IMR-90 (cell line): Measurements from ENCODE around the gene BTBD3.
A peak's percentile ranks its signal among the peaks of the same experiment; 100 is the strongest.

Source experiments
- BHLHE40 ChIP-seq: fragments of 150-350 bp; IDR thresholded peaks from 2 replicates; pipeline ENCODE4 v1.6.1; 2016; ENCODE audit warnings: mild to moderate bottlenecking, low read depth, low read length
- CTCF ChIP-seq: conservative IDR thresholded peaks from 2 replicates; pipeline ENCODE4 v1.5.1; 2012; ENCODE audit warnings: mild to moderate bottlenecking, low read depth, low read length, improper control_type of control experiment
- MAFK ChIP-seq: IDR thresholded peaks from 2 replicates; pipeline ENCODE4 v1.6.1; 2012; ENCODE audit warnings: low read depth, low read length, improper control_type of control experiment
- MAZ ChIP-seq: IDR thresholded peaks from 2 replicates; pipeline ENCODE4 v1.6.1; 2012; ENCODE audit warnings: low read depth, mild to moderate bottlenecking, low read length, improper control_type of control experiment, moderate library complexity, borderline replicate concordance
- POLR2A ChIP-seq: IDR thresholded peaks from 2 replicates; pipeline ENCODE4 v1.6.1; 2012; ENCODE audit warnings: mild to moderate bottlenecking, low read depth, low read length
- RAD21 ChIP-seq: IDR thresholded peaks from 2 replicates; pipeline ENCODE4 v1.6.1; 2012; ENCODE audit warnings: low read length, improper control_type of control experiment
- RCOR1 ChIP-seq: IDR thresholded peaks from 2 replicates; pipeline ENCODE4 v1.6.1; 2012; ENCODE audit warnings: mild to moderate bottlenecking, low read length, improper control_type of control experiment; ENCODE audit not compliant: insufficient replicate concordance
- USF2 ChIP-seq: fragments of 150-350 bp; IDR thresholded peaks from 2 replicates; pipeline ENCODE4 v1.6.1; 2017; ENCODE audit warnings: mild to moderate bottlenecking, antibody characterized with exemption, low read length, low read depth

- TF ChIP-seq MAZ (no peak), CTCF (peak; percentile 20; the same call in 1 of the 2 replicates), RCOR1 (no peak), POLR2A (no peak), RAD21 (no peak), USF2 (no peak), MAFK (no peak), BHLHE40 (no peak)
Measured at GRCh38 chr20:11912013-11912658, 5.6 kb upstream of the BTBD3 start.
